Right lobe of liver (tissue), 6 donors: ENCODE data around the gene ACVRL1. TPM values are rescaled to one million over a fixed set of nuclear protein-coding genes. Genes with fewer than 3 reads are reported as not detected.

ENCODE experiments used
- ATAC-seq, 4 donors: fragments of 200-7000 bp; cut with Tn5 transposase; one replicate each; pipeline ENCODE4 v1.9.1; 2020; ENCODE audit warnings: mild to moderate bottlenecking in 4 of 4, moderate library complexity in 4 of 4
- DNase-seq, 3 donors: peaks; one replicate each; pipeline ENCODE4 v3.0.0-alpha.2; 2020
- H3K27ac ChIP-seq, 3 donors: fragments of 200-600 bp; one replicate each; pipeline ENCODE4 v1.8.0; 2022
- H3K27me3 ChIP-seq, 2 donors: fragments of 200-600 bp; one replicate each; pipeline ENCODE4 v1.8.0; 2022
- H3K36me3 ChIP-seq, 4 donors: fragments of 200-600 bp; sonication (generic) in 1 of 4; one replicate each; pipeline versions ENCODE4 v1.5.1 to v1.8.0; 2017 to 2022; ENCODE audit warnings: control low read depth in 1 of 4
- H3K4me1 ChIP-seq, 4 donors: fragments of 200-600 bp; sonication (generic) in 1 of 4; one replicate each; pipeline versions ENCODE4 v1.5.1 to v1.8.0; 2017 to 2022; ENCODE audit warnings: control low read depth in 1 of 4
- H3K4me3 ChIP-seq, 3 donors: fragments of 200-600 bp; one replicate each; pipeline ENCODE4 v1.8.0; 2022
- H3K9me3 ChIP-seq, 4 donors: fragments of 200-600 bp; sonication (generic) in 1 of 4; one replicate each; pipeline versions ENCODE4 v1.5.1 to v1.8.0; 2017 to 2022; ENCODE audit warnings: control low read depth in 1 of 4
- POLR2A ChIP-seq: fragments of 450-650 bp; IDR thresholded peaks from one replicate; pipeline ENCODE4 v1.6.1; 2017; ENCODE audit warnings: antibody characterized with exemption, mild to moderate bottlenecking
- WGBS: methylation state at CpG from one replicate; pipeline ENCODE4 v1.1.6; 2018; ENCODE audit warnings: low coverage, low lambda C conversion rate; ENCODE audit not compliant: insufficient coverage; ENCODE audit errors: missing lambda C conversion rate; 5-methylcytosine and 5-hydroxymethylcytosine counted together
- intact Hi-C, 2 donors: fragments of 100-400 bp; cut with DNase I; formaldehyde crosslinking; loops; one replicate each; pipeline versions ENCODE4 v1.11.2 to v1.14.1; 2022
- total RNA-seq, 6 experiments: library from RNA; depleted of rRNA in 2 of 6; stranded (reverse); fragments of >200 nt in 2 of 6; fragmentation: NEBNext Ultra II Directional in 3 of 6; extraction: Animal tissue kit (Norgen Biotek cat#: 25700) in 3 of 6; gene quantifications; one replicate each; pipeline versions ENCODE4 v1.1.0 to v1.2.4, GENCODE V29; 2016 to 2023
- TF ChIP-seq, protein P1 (sequence below), 4 donors: fragments of 200-600 bp in 3 of 4; fragments of 450-650 bp in 1 of 4; IDR thresholded peaks; one replicate each; pipeline versions ENCODE4 v1.5.1 to v1.8.0; 2016 to 2022; ENCODE audit warnings: antibody characterized with exemption in 4 of 4, mild to moderate bottlenecking in 2 of 4
- donor health status: DM: no; HTN: yes; CAD: no.
- donor health status: DM: no; HTN: no; CAD: no.
- donor health status: DM: no; HTN: no; CAD: no.
- donor health status: DM: no; HTN: yes; CAD: no.
- donor health status: DM: no; HTN: yes; CAD: no.

ACVRL1 gene
- total RNA-seq, 6 experiments from 2014 or later, result 2.9 to 10.7 (median 6.2) TPM

DNA sequence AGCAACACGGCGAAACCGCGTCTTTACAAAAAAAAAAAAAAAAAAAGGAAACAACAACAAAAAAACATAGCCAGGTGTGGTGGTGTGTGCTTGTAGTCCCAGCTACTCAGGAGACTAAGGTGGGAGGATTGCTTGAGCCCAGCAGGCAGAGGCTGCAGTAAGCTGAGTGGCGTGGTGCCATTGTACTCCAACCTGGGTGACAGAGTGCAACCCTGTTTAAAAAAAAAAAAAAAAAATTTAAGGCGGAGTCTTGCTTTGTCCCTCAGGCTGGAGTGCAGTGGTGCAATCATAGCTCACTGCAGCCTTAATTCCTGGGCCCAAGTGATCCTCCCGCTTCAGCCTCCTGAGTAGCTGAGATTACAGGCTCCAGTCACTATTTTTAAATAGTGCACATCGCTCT is 40.5 kb upstream of the ACVRL1 start:
- Histone ChIP-seq H3K27me3 (no peaks in the 10 kb centered on the region), H3K9me3 (no peaks in the 10 kb centered on the region), H3K36me3 (no peaks in the 10 kb centered on the region), H3K4me1 (peaks cover 0 to 21% (median 0%) of the 10 kb centered on the region in 4 donors), H3K4me3 (no peak overlapping the region), H3K27ac (no peak overlapping the region)
- peak; percentile 41 to 68 (median 58) for ATAC-seq
- TF ChIP-seq, protein P1, sequence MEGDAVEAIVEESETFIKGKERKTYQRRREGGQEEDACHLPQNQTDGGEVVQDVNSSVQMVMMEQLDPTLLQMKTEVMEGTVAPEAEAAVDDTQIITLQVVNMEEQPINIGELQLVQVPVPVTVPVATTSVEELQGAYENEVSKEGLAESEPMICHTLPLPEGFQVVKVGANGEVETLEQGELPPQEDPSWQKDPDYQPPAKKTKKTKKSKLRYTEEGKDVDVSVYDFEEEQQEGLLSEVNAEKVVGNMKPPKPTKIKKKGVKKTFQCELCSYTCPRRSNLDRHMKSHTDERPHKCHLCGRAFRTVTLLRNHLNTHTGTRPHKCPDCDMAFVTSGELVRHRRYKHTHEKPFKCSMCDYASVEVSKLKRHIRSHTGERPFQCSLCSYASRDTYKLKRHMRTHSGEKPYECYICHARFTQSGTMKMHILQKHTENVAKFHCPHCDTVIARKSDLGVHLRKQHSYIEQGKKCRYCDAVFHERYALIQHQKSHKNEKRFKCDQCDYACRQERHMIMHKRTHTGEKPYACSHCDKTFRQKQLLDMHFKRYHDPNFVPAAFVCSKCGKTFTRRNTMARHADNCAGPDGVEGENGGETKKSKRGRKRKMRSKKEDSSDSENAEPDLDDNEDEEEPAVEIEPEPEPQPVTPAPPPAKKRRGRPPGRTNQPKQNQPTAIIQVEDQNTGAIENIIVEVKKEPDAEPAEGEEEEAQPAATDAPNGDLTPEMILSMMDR (IDR thresholded peaks at IDR 0.05), result no peak
- TF ChIP-seq POLR2A, result no peak
- intact Hi-C loops, result no loop called here
- peak; percentile 64 to 77 (median 76) for DNase-seq
- 73% methylated on average over 8 of the region's 8 CpGs for WGBS

DNA sequence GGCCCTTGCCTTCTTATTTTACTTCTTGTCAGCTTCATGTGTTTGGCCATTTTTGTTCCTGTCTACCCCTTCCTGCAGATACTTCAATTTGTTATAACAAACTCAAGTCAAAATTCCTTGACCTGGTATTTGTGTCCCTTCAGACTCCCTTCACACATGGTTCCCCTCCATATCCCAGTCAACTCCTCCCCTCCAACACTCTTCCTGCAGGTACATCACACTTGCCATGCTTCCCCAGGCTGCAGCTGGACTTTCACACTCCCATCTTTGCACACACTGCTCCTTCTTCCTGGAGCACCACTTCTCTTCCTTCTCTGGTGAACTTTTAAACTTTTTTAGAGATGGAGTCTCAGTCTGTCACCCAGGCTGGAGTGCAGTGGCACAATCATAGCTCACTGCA is 39.9 kb upstream of the ACVRL1 start:
- ATAC-seq (no peak), DNase-seq (peak in 1 of 3 donors; percentile 7)
- Histone ChIP-seq H3K9me3 (no peaks in the 10 kb centered on the region), H3K27ac (no peak overlapping the region), H3K27me3 (no peaks in the 10 kb centered on the region), H3K4me1 (peaks cover 0 to 21% (median 0%) of the 10 kb centered on the region in 4 donors), H3K4me3 (no peak overlapping the region), H3K36me3 (no peaks in the 10 kb centered on the region)
- intact Hi-C loops, result no loop called here
- TF ChIP-seq, protein P1 (IDR thresholded peaks at IDR 0.05), result no peak
- TF ChIP-seq POLR2A, result no peak

DNA sequence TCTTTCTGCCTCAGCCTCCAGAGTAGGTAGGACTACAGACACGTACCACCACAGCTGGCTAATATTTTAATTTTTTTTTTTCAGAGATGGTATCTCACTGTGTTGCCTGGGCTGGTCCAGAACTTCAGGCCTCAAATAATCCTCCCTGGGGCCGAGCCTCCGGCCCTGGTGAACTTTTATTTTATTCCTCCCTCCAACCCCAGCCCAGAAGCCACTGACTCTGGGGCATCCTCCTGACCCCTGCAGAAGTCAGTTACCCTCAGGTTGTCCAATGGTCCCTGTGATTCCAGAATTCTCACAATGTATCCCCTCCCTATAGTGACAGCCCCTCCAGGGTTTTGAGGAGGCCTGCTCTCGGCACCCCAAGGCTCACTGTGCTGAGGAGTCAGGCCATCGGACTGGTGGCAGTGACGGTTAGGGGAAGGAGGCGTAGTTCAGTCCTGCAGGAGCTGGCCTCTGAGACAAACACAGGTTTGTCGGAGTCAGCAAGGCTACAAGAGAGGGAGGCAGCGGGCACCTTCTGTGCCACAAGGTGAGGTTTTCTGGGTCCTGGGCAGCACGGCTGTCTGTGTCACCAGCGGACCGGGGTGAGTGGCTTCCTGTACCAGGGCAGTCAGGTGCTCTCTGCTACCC is 39.4 kb upstream of the ACVRL1 start:
- 82% methylated on average over 5 of the region's 12 CpGs for WGBS
- no peaks in the 10 kb centered on the region for H3K36me3 ChIP-seq
- peaks cover 0 to 21% (median 0%) of the 10 kb centered on the region in 4 donors for H3K4me1 ChIP-seq
- TF ChIP-seq, protein P1 (IDR thresholded peaks at IDR 0.05), result no peak
- no peak for TF ChIP-seq POLR2A
- no peaks in the 10 kb centered on the region for H3K27me3 ChIP-seq
- intact Hi-C loops, result no loop called here
- no peaks in the 10 kb centered on the region for H3K9me3 ChIP-seq
- DNase-seq (peak in 1 of 3 donors; percentile 31), ATAC-seq (no peak)
- no peak overlapping the region for H3K4me3 ChIP-seq
- H3K27ac ChIP-seq, result no peak overlapping the region

DNA sequence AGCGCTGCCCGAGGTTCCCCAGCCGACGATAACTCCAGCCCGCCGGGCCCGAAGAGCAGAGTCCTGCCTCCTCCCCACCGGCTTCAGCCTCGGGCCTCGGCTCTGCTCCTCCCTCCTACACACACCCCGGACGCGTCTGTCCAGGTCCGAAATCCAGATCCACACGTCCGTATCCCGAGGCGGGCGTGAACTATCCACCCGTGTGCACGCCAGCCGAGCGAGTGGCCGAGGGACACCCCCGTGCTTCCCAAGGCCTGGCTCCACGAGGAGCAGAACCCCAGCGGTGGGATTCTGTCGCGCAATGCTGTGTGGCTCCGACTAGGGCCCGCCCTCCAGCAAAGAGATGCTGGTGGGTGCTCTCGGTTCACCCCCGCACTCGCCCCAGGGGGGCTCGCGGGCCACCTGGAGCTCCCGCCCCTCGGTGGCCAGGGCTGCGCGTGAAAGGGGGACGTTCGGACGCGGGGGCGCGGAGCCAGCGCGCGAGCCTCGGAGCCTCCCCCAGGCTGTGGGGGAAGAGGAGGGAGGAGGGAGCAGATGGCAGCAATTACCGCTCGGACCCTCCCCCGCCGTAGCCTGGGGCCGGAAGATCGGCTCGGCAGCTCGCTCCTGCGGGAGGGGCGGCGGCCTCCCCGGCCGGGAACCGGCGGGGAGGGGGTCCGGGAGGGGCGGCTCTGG is 38.3 kb upstream of the ACVRL1 start:
- ATAC-seq (peak in 3 of 4 donors; percentile 8 to 11 (median 10)), DNase-seq (peak in 1 of 3 donors; percentile 17)
- Histone ChIP-seq H3K4me3 (peak overlapping the region in 2 of 3 donors; percentile 21 to 31), H3K9me3 (no peaks in the 10 kb centered on the region), H3K36me3 (no peaks in the 10 kb centered on the region), H3K4me1 (peaks cover 0 to 15% (median 0%) of the 10 kb centered on the region in 4 donors), H3K27me3 (no peaks in the 10 kb centered on the region), H3K27ac (no peak overlapping the region)
- WGBS, result 13% methylated on average over 20 of the region's 67 CpGs
- intact Hi-C loops, result no loop called here
- TF ChIP-seq, protein P1 (IDR thresholded peaks at IDR 0.05), result no peak
- no peak for TF ChIP-seq POLR2A
